Eye (tissue), 1 donor: ENCODE data around the gene ACVR1.
"Not testable (repeated sequence)": the region's sequence is repeated elsewhere in the genome, so short reads cannot be mapped to it uniquely, and the experiment has no call there.

Experiments
- DNase-seq: peaks from one replicate; pipeline ENCODE4 v3.0.0-alpha.2; 2015

Gene ACVR1

DNA sequence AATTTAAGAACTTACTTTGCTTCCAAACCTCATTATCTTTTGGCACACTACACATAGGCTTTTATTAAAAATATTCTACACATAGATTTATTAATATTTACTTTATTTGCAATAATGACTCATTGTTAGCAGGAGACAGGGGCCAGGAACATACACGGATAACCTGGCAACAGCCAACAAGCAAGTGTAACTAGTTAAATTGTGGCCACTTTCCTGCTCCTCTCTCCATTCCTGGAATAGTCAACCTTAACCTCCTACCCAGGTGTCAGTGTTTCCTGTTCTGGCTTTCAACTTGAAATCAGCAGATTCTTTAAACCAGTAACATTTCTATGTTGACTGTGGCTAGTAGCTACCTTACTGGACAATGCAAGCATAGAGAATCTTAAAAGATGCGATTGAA, 26.5 kb downstream of the ACVR1 start:
- no peak for DNase-seq

DNA sequence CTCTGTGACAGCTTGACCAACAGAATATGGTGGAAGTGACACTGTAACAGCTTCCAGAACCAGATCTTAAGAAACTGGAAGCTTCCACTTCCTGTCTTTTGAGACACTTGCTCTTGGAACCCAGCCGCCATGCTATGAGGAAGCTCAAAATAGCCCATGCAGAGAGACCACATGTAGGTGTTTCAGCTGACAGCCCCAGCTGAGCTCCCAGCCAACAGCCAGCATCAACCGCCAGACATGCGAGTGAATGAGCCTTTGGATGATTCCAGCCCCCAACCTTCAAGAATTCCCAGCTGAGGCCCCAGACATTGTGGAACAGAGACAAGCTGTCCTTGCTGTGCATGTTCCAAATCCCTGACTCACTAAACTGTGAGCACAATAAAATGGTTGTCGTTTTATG, 27.9 kb downstream of the ACVR1 start:
- no peak for DNase-seq

DNA sequence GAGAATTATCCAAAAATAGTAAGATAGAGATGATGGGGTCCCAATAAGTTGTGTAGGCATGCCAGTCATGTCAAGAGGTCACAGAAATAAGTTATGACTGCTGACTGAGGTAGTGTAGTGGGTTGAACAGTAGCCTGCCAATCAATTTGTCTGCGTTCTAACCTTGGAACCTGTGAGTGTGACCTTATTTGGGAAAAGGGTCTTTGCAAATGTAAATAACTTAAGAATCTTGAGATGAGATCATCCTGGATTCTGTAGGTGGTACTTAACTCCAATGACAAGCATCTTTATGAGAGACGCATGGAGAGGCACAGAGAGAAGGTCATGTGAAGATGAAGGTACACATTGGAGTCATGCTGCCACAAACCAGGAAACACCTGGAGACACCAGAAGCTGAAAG, 31.0 kb downstream of the ACVR1 start:
- DNase-seq, result no peak

DNA sequence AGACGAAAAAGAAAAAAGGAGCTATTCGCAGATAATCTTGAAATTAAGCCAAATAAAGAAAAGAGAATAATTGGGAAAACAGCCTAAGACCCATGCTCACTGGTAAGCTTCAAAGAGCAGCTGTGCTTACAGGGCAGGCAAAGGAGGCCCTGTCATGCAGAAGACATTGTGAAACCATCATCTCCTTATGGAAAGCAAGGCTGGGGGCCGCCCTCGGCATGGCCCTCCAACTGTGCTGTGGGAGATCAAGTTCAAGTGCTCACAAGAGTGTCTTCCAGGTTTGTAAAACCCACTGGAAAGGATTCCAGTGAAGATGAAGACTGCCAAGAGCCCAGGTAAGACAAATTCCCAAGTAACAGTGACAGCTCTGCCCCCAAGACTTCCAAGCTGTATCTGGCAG, 32.2 kb downstream of the ACVR1 start:
- peak; percentile 33 for DNase-seq

DNA sequence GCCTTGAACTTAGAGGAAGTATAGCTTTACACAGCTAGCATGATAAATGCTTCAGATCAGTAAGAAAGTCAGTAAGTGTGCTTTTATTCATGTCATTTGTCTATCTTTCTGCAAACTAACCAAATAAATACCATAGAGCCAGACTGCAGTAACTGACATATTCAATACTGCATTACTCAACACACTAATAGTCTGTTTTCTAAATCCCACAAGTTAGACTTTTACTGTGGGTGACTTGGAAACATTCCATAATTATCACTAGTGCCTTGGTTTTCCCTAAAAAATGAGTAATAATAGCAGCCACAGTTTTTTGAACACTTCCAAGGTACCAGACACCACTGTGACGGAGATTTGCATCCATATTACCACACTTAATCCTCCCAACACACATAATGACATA, 33.0 kb downstream of the ACVR1 start:
- DNase-seq, result no peak

DNA sequence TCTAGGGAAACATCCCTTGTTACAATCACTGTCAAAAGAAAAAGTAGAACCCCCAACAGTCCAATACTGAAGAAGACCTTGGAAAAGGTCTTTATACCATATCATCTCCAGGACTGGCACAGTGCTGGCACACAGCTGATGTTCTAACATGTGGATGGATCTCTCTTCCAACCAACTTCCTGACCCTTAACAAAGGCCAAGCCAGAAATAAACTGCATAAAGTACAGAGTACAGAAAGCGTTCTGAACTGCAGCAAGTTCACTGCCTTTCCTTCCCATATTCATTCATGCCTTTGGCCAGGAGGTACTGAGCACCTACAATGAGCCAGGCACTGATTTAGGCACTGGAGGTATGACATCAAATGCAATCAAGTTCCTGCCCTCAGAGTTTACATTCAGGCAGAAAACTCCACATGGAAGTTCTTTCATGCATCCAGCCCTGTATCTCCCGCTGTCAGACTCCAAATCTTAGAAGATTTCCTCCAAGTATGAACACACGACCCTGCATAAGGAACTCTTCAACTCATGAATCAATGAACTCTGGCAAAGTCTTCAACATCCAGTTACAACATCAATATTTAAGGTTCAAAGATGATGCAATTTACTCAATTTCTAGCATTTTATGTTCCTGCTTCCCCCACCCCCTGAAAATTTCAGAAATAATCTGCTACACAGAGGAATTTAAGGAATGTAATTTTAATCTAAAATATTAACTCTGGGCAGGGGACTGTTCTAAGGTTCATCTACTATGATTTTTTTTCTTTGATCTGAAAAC, 33.8 kb downstream of the ACVR1 start:
- DNase-seq, result no peak

DNA sequence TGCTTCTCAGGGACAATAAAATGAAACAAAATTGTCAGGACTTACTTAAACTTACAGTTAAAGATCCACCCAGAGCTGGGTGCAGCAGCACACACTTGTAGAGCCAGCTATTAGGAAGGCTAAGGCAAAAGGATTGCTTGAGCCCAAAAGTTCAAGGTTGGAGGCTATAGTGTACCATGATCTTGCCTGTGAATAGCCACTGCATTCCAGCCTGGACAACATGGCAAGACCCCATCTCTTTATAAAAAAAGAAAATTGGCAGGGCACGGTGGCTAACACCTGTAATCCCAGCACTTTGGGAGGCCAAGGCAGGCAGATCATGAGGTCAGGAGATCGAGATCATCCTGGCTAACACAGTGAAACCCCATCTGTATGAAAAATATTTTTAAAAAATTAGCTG, 34.6 kb downstream of the ACVR1 start:
- DNase-seq, result no peak

DNA sequence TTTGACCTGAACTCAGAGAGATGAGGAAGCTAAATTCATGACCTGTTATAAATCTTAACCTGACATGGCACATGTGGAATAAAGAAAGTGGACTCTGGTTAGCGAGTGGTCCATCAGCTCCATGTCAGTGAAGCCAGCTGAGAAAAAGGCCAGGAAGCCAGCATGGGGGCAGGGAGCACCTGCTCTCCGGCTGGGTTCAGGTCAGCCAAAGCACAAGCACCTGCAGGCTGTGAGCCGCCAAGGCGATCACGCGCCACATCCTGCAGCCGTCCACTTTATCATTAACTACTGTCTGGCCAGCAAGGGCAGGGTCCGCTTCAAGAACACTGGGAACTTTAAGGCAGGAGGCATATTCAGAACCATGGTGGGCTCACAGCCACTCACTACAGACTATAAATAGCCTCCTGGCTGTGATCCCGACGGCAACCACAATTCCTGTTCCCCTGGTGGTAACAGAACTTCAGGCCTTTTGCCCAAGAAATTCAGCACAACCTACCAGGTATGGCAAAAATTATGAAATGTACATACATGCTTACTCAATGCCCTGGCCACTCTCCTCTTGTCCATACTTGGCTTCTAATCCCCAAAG, 35.5 kb downstream of the ACVR1 start:
- peak; percentile 27 for DNase-seq

DNA sequence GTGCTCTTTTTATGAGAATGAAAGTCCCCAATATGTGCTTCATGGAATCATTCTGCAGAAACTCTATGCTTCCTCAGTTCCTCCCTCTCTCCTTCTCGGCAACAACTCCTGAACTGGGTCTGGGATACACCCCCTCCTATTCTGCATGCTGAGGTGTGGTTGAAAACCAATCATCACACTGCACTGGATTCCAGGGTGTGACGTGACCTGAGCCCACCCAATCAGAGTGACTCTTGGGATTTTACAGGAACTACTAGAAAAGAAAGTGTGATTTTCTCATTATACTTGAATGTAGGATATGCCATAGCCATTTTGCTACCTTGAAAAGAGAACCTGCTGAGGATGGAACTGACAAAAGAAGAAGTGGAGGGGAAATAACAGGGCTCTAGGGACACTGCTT, 36.3 kb downstream of the ACVR1 start:
- peak; percentile 43 for DNase-seq

DNA sequence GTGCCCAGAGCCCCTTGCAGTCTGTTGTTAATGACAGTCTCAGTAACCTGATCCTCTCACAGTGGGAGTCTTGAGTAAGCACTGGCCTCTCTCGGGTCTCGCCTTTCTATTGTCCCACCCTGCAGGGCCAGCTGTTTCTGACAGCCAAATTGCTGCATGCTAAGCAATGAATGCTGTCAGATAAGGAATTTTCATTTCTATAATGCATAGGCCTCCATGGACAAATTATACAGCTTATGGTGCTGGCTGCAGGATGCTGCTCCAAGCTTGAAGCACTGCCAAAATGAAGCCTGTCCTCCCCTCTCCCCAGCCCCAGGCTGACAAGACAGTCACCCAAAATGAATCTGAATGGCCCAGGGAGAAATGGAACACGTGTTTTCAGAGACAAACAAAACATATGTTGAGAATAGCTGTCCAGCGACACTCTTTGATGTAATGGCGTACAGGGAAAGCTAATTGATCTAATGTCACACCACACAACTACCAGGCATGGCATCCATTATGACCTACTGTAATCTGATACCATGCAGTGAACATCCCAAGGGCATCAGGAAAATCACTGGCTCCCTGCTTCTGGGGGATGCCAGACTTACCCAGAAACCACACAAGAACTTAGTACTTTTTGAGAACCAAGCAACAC, 36.8 kb downstream of the ACVR1 start:
- DNase-seq, result peak; percentile 95

DNA sequence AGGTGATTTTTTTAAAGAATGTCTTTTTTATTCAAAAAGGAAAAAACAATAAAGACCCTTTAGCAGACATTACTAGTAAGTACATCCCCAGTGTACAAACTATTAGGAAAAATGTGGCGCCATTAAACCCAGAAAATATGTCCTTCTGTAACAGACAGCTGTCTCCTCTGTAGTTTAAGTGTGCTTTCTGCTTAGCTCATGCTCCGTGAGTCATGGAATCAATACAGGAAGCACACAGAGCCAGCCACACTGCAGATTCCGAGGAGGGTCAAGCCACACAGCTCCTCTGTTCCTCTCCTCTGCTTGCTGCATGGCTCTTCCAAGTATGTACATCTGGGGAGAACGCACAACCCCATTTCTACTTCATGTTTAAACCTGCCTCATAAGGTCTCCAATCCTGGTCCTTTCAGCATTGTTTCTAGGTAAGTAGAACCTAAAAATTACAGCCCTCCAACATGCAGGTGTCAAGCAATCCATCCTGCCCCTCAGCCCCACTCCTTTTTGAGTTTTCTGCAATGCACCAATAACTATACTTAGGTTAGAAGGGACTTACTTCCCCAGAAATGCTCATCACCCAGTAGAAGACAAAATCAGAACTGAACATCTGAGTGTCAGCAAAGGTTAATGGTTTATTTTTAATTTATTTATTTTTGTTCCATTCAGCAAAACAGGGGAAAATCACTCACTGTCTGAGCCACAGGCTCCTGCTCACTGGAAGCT, 37.5 kb downstream of the ACVR1 start:
- peak; percentile 84 for DNase-seq

DNA sequence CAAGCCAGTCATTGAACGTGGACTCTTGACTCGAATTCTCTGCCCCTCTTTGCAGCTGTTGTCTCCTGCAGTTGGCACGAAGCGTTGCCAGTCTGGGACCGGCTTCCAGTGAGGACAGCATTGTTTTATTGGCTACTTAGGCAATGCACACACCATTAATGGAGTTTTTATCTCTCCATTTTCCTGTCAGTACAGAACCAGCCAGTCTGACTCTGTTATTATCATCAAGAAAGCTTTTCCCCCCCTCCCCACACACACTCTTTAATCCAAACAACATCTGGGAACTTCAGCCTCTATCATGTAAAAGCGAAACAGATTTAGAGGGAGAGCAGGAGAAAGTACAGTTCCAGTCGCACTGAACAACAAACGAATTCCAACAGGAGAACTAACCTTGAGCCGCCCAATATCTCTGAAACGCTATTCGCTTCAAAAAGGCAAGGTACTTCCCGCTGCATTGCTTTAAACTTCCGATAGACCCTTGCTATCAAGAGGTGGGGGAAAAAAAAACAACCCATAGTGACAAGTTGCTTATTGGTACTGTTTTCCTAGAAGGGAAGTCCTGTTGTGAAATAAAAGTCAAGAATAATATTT, 38.2 kb downstream of the ACVR1 start:
- peak; percentile 72 for DNase-seq

DNA sequence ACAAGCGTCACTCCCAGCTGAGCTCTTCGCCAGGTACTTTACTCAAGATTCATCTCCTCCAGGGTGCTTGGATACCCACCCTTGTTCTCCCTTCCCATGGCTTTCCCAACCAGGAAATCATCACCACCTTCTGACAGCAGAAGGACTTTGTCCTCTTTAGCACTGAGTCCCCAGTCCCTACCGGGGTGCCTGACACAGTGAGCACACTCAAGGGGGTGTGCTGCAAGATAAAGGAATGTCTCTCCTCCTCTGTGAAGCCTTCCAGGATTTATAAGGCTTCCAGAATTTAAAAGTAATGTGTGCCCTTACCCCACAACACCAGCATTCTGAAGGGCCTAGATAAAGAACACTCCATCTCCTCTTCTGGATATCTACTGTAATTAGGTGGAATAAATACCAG, 39.6 kb downstream of the ACVR1 start:
- DNase-seq, result no peak

DNA sequence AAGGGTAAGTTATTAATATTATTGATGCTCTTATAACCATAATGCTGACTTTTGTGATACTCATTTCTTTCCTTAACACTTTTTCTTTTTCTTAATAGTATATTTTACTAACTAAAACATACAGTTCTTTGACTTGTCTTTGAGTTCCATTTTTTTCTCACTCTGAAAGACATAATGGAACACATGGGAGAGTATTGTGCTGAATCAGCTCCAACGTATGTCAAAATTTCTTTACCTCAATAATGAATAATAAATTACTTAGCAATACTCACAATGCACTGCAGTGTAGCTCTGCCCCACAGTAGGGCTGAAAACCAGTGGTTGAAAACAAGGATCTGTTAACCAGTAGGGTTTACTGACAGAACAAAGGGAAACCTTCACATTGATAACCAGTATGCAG, 40.7 kb downstream of the ACVR1 start:
- no peak for DNase-seq

DNA sequence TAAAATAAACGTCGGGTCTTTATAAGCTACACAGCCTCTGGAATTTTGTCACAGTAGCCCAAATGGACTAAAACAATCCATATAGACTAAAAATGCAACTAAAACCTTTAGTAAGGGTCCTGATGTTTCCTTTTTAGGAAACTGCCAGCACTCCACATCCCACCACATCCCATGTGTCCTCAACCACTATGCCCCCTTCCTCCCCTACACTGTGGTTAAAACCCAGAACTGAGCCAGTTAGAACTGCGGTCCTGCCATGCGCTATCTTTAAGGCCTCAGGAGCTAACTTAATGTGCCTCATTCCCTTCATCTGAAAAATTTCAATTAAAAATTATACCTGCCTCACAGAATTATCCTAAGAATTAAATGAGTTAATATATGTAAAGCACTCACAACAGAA, 41.1 kb downstream of the ACVR1 start:
- DNase-seq, result no peak

DNA sequence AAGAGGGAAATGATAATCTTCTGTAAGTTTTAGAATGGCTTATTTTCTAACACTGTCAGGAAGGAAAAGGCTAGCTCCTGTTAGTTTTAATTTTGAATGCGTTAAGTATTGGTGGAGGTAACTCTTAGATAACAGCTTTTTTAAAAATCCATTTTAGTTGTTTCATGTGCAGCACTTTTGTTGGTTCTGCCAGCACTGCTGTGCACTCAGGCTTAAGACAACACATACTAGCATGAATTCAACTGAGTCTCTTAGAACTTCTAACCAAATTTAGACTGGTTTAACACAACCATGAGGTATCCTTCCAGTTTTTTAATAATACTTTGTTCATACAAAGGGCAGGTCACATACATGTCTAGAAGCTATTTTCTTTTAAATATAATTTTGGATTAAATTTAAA, 42.4 kb downstream of the ACVR1 start:
- no peak for DNase-seq

DNA sequence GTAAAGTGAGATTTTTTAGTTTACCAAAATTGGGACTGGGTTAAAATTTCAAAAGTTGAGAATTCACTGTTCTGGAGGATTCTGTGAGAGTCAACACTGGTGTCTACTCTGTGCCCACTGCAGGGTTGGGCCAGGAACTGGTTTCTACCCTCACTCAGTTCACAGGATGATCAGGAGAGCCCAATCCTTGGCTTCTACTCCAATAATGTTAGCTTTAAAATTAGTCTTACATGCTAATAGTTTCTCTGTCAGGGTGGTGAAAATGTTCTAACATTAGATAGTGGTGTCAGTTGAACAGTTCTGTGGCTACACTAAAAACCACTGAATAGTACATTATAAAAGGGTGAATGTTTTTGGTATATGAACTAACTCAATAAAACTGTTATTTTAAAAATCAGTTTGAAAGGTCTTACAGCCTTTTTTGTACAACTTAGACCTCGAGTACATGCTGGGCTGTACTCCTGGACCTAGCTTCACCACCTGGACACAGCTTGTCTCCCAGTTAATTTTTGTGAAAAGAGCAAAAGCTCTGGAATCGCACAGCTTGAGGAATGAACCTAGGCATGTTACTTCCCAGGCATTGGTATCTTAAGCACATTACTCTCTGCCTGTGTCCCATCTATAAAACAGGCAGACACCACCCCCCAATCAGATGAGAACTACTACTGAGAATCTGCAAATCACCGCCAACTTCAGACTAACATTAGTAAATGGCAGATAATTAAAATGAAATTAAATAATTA, 44.4 kb downstream of the ACVR1 start:
- DNase-seq, result no peak

DNA sequence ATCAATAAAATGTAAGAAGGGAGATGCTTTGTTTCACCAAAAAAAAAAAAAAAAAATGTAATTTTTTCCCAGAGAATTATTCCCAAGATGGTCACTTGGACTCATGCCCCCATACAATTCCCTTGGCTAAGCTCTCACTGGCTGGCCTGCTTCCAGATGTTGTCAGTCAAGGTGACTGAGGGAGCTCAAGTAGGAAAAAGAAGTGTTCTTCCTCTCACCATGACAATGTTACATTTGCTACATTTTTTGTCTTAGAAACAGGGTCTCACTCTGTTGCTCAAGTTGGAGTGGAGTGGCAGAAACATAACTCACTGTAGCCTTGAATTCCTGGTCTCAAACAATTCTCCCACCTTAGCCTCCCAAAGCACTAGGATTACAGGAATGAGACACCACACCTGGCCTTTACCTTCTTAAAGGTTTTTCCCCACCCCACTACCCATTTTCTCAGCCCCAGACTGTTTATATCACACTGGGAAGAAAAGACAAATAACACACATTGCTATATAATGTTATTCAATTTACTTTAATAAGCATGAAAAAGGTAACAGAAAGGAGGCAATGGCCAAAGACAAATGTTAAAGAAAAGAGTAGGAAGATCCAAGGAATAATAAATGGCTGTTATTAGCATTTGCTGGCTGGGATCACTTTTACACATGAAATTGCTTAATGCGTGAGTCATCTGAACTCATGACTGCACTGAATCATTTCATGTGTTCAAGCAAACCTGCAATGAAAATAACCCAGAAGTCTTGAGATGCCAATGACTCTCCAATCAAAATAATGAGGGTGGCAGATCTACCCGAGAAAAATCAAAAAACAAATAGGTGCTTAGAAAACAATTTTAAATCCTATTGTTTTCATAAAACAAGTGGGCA, 45.2 kb downstream of the ACVR1 start:
- no peak for DNase-seq

DNA sequence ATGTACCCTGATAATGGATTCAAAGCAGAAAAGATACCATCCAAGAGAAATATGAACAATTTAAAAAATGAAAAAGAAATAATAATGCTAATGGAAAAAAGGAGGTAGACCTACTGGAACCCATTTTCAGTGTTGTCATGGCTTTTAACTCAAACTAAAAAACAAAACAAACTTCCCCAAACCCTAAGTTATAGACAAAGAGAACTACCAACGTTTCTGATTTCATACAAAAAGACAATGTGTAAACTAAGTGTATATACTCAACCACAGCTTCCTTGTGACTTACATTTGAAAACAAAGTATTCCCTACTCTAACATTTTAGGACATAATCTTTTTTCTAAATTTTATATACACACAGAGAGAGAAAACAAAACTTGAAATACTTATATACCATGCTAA, 45.9 kb downstream of the ACVR1 start:
- no peak for DNase-seq

DNA sequence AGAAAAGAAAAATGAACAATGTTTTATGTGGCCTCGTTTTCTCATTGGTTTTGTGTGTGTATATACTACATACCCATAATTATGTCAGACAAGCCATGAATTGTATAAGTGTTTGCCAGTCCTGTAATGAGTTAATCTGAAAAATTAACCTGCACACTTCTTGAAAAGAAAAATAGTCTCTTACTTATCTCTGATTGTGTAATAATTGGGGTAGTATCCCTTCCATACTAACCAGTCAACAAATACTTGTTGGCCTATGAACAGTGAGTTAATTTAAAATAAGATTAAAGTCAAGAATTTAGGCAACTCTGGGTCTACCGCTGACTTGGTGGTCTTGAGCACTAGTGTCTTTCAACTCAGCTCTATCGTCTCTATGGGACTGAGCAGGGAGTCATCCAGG, 48.8 kb downstream of the ACVR1 start:
- no peak for DNase-seq

DNA sequence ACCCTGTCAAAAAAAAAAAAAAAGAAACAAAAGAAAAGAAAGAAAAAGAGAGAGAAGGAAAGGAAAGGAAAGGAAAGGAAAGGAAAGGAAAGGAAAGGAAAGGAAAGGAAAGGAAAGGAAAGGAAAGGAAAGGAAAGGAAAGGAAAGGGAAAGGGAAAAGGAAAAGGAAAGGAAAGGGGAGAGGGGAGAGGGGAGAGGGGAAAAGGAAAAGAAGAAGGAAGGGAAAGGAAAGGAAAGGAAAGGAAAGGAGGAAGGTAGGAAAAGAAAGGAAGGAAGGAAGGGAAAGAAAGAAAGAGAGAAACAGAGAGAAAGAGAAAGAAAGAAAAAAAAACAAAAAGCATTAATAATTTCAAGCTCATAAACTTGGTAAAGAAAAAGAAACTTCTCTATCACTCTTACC, 49.5 kb downstream of the ACVR1 start:
- not testable (repeated sequence) for DNase-seq

DNA sequence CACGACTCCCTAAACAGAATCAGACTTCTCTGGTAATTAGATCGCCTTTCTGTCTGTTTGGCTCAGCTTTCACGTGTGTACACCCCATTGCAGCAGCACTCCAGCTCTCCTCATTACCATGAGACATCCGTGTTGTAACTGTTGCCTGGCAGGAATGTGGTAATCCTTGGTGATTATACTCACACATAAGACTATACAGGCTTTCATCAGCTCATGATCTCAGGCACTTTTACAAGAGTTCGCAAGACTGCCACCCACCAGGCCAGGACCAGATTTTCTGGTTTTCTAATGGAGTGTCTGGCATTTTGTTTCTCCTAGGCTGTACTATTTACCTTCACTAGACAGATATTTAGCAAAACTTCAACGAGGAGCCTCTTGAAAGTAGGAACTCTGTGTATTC, 50.2 kb downstream of the ACVR1 start:
- peak; percentile 61 for DNase-seq
